Measurements from ENCODE around the gene GDPGP1. TPM values are rescaled to one million over a fixed set of nuclear protein-coding genes. Genes with fewer than 3 reads are reported as not detected.

GDPGP1 gene
- total and polyA plus RNA-seq, 11 donors, result 4.8 to 18.9 (median 12.3) TPM

GRCh38 chr15:90227816-90228772 is 5.9 kb upstream of the GDPGP1 start:
- no peaks in the 10 kb centered on the region for H3K27me3 ChIP-seq
- WGBS, 4 donors, result 91 to 96% (median 92%) methylated on average over 30 to 38 of the region's 38 CpGs
- H3K4me1 ChIP-seq, result peaks cover 0 to 45% (median 23%) of the 10 kb centered on the region in 12 donors
- H3K4me3 ChIP-seq, result no peak overlapping the region
- no peaks in the 10 kb centered on the region for H3K9me3 ChIP-seq
- H3K27ac ChIP-seq, result peak overlapping the region in 2 of 12 donors; percentile 28 to 70
- TF ChIP-seq POLR2A (IDR thresholded peaks at IDR 0.05) (no peak), CTCF (IDR thresholded peaks at IDR 0.05) (no peak)
- ATAC-seq, result no peak
- peaks cover 0 to 90% (median 79%) of the 10 kb centered on the region in 9 donors for H3K36me3 ChIP-seq
- DNase-seq, result no peak
- intact Hi-C loops (cut with DNase I), result no loop called here

DNA sequence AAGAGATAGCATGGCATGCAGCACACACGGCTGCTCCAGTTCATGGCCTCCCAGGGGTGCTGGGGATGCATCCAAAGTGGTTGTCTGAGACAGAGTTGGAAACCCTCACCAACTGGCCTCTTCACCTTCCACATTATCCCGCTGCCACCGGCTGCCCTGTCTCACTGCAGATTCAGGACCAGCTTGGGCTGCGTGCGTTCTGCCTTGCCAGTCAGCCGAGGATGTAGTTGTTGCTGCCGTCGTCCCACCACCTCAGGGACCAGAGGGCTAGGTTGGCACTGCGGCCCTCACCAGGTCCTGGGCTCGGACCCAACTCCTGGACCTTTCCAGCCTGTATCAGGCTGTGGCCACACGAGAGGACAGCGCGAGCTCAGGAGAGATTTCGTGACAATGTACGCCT is 5.0 kb upstream of the GDPGP1 start:
- 70 to 91% (median 82%) methylated on average over 12 to 15 of the region's 15 CpGs for WGBS, 4 donors

DNA sequence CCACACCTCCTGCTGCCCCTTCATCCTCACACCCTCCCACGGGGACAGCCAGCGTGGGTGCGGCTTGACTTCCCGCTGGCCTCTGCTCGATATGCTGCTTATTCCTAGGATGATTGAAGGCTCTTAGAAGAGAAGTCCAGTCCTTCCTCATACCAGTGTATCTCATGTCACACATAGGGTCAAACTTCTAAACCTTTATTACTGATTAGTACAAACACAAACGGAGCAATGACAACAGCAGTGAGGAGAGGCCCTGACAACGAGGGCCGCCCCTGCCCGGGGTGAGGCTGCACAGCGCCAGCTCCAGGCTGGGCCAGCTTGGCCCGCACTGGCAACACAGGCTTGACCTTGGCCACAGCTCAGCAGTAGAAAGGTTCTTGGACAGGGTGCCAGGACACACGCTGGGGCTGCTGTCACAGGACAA is 3.9 kb upstream of the GDPGP1 start:
- WGBS, 4 donors, result 47 to 60% (median 52%) methylated on average over 10 to 12 of the region's 12 CpGs
- Histone ChIP-seq H3K36me3 (peaks cover 0 to 72% (median 59%) of the 10 kb centered on the region in 9 donors), H3K27me3 (no peaks in the 10 kb centered on the region), H3K9me3 (no peaks in the 10 kb centered on the region), H3K4me3 (no peak overlapping the region), H3K27ac (peak overlapping the region; percentile 50 to 95 (median 77)), H3K4me1 (peaks cover 3 to 52% (median 29%) of the 10 kb centered on the region in 12 donors)
- intact Hi-C loops (cut with DNase I), result loop anchor here in 1 of 10 donors (5.0 kb wide), 1 partner anchor 37 kb away; the partner anchor contains the start of gene NGRN
- TF ChIP-seq POLR2A (IDR thresholded peaks at IDR 0.05), result no peak
- peak in 1 of 12 donors; percentile 4 for TF ChIP-seq CTCF (IDR thresholded peaks at IDR 0.05)
- ATAC-seq (peak; percentile 49 to 65 (median 62)), DNase-seq (peak in 4 of 5 donors; percentile 64 to 80 (median 72))

More for the DNA sequence above, 5.0 kb upstream of the GDPGP1 start:
- Histone ChIP-seq H3K27ac (peak overlapping the region in 1 of 12 donors; percentile 70), H3K4me3 (no peak overlapping the region), H3K27me3 (no peaks in the 10 kb centered on the region), H3K9me3 (no peaks in the 10 kb centered on the region), H3K36me3 (peaks cover 0 to 81% (median 70%) of the 10 kb centered on the region in 9 donors), H3K4me1 (peaks cover 0 to 46% (median 24%) of the 10 kb centered on the region in 12 donors)
- ATAC-seq (no peak), DNase-seq (no peak)
- intact Hi-C loops (cut with DNase I), result no loop called here
- no peak for TF ChIP-seq POLR2A (IDR thresholded peaks at IDR 0.05)
- no peak for TF ChIP-seq CTCF (IDR thresholded peaks at IDR 0.05)

DNA sequence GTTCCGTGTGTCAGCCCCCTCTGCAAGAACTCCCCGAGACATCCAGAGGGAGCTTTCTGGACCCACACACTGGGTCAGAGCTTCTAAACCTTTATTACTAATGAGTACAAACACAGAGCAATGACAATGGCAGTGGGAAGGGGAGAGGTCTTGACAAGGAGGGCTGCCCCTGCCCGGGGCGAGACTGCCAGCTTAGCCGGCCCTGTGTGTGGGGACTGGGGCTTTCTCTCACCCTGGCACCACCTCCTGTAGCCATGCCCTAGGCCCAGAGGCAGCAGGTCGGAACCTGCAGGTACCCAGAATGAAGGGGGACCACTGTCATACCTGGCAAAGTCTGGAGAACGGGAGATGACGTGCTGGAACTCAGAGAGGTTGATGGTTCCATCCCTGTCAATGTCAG is 3.4 kb upstream of the GDPGP1 start:
- Histone ChIP-seq H3K36me3 (peaks cover 0 to 68% (median 53%) of the 10 kb centered on the region in 9 donors), H3K27me3 (no peaks in the 10 kb centered on the region), H3K9me3 (no peaks in the 10 kb centered on the region), H3K4me1 (peaks cover 3 to 53% (median 30%) of the 10 kb centered on the region in 12 donors), H3K4me3 (peak overlapping the region in 1 of 12 donors; percentile 9), H3K27ac (peak overlapping the region; percentile 50 to 95 (median 77))
- DNase-seq (no peak), ATAC-seq (no peak)
- WGBS, 4 donors, result 74 to 88% (median 85%) methylated on average over 8 of the region's 8 CpGs
- no peak for TF ChIP-seq CTCF (IDR thresholded peaks at IDR 0.05)
- TF ChIP-seq POLR2A (IDR thresholded peaks at IDR 0.05), result no peak
- intact Hi-C loops (cut with DNase I), result loop anchor here in 1 of 10 donors (5.0 kb wide), 1 partner anchor 37 kb away; the partner anchor contains the start of gene NGRN
